Natural killer cell (primary cell): Measurements from ENCODE around the gene BCL2L15. TPM values are rescaled to one million over a fixed set of nuclear protein-coding genes. Genes with fewer than 3 reads are reported as not detected.

ENCODE experiments used
- ATAC-seq, 3 donors: fragments of 150-1000 bp in 2 of 3; fragments of 200-7000 bp in 1 of 3; cut with Tn5 transposase; 1 replicate in 1 of 3; 2 replicates in 2 of 3; pipeline ENCODE4 v1.10.0; 2021; ENCODE audit warnings: mild to moderate bottlenecking in 2 of 3, moderate library complexity in 2 of 3
- DNase-seq, 2 donors: peaks; one replicate each; pipeline versions ENCODE4 v3.0.0 to v3.0.0-alpha.2; 2013 to 2021; ENCODE audit warnings: mixed read lengths in 1 of 2
- H3K27ac ChIP-seq: one replicate; pipeline ENCODE4 v1.5.1; 2013; ENCODE audit warnings: mild to moderate bottlenecking, low read length
- H3K27me3 ChIP-seq: one replicate; pipeline ENCODE4 v1.6.1; 2013; ENCODE audit warnings: low read length; ENCODE audit not compliant: control insufficient read depth, insufficient read depth
- H3K36me3 ChIP-seq: one replicate; pipeline ENCODE4 v1.6.1; 2013; ENCODE audit warnings: low read length; ENCODE audit not compliant: control insufficient read depth, insufficient read depth
- H3K4me1 ChIP-seq: one replicate; pipeline ENCODE4 v1.6.1; 2013; ENCODE audit warnings: low read length; ENCODE audit not compliant: control insufficient read depth, insufficient read depth
- H3K4me3 ChIP-seq: one replicate; pipeline ENCODE4 v1.5.1; 2013; ENCODE audit warnings: low read length
- H3K9me3 ChIP-seq: one replicate; pipeline ENCODE4 v1.6.1; 2013; ENCODE audit warnings: low read length; ENCODE audit not compliant: control insufficient read depth, insufficient read depth
- H3K27ac Mint-ChIP-seq, 2 donors: one replicate each; pipeline ENCODE4 v1.8.0; 2022; ENCODE audit warnings: mild to moderate bottlenecking in 2 of 2, mixed read lengths in 2 of 2, moderate library complexity in 1 of 2
- H3K27me3 Mint-ChIP-seq, 2 donors: one replicate each; pipeline ENCODE4 v1.8.0; 2022; ENCODE audit warnings: low read depth in 2 of 2, mixed read lengths in 2 of 2
- H3K36me3 Mint-ChIP-seq: one replicate; pipeline ENCODE4 v1.8.0; 2022; ENCODE audit warnings: mixed read lengths
- H3K4me1 Mint-ChIP-seq, 2 donors: one replicate each; pipeline ENCODE4 v1.8.0; 2022; ENCODE audit warnings: mixed read lengths in 2 of 2
- H3K4me3 Mint-ChIP-seq: one replicate; pipeline ENCODE4 v1.8.0; 2022; ENCODE audit warnings: mild to moderate bottlenecking, moderate library complexity, mixed read lengths
- H3K9me3 Mint-ChIP-seq, 2 donors: one replicate each; pipeline ENCODE4 v1.8.0; 2022; ENCODE audit warnings: mixed read lengths in 2 of 2
- CTCF ChIP-seq: fragments of 200-600 bp; IDR thresholded peaks from one replicate; pipeline ENCODE4 v1.8.0; 2022; ENCODE audit warnings: antibody characterized with exemption
- WGBS: methylation state at CpG from one replicate; pipeline ENCODE4 v1.1.7; 2013; ENCODE audit warnings: missing lambda C conversion rate; ENCODE audit not compliant: insufficient coverage; 5-methylcytosine and 5-hydroxymethylcytosine counted together
- intact Hi-C: fragments of 100-400 bp; cut with micrococcal nuclease; formaldehyde crosslinking; loops from one replicate; pipeline ENCODE4 v1.14.2; 2022
- total RNA-seq, 4 donors: library from RNA; stranded (reverse); fragments of 120-200 nt in 1 of 4; gene quantifications; one replicate each; pipeline versions ENCODE4 v1.2.3 to v1.2.4, GENCODE V29; 2013 to 2022

The BCL2L15 gene
- total RNA-seq, 3 donors from 2014 or later (not counting 1 experiment from before 2014, with no cell fraction given), result 0.88 to 2.1 (median 1.5) TPM

- no peaks in the 10 kb centered on the region for H3K27me3 ChIP-seq
- TF ChIP-seq CTCF, result no peak
- no peaks in the 10 kb centered on the region for H3K9me3 ChIP-seq
- Mint-ChIP-seq H3K4me3 (no peak overlapping the region), H3K27me3 (no peaks in the 10 kb centered on the region), H3K27ac (no peak overlapping the region), H3K4me1 (peaks cover 0 to 5% of the 10 kb centered on the region in 2 donors), H3K36me3 (no peaks in the 10 kb centered on the region), H3K9me3 (no peaks in the 10 kb centered on the region)
- no peak for ATAC-seq
- intact Hi-C loops, result no loop called here
- 98% methylated on average over 2 of the region's 2 CpGs for WGBS
- H3K4me1 ChIP-seq, result no peaks in the 10 kb centered on the region
- no peak overlapping the region for H3K4me3 ChIP-seq
- H3K36me3 ChIP-seq, result peaks cover 2% of the 10 kb centered on the region
- DNase-seq, result no peak
- no peak overlapping the region for H3K27ac ChIP-seq
These were observed 30.2 kb upstream of the BCL2L15 start for GRCh38 chr1:113917400-113918082.

GRCh38 chr1:113916974-113917373 is 29.6 kb upstream of the BCL2L15 start:
- Histone ChIP-seq H3K9me3 (no peaks in the 10 kb centered on the region), H3K4me1 (no peaks in the 10 kb centered on the region), H3K27me3 (no peaks in the 10 kb centered on the region), H3K36me3 (peaks cover 6% of the 10 kb centered on the region), H3K27ac (no peak overlapping the region), H3K4me3 (no peak overlapping the region)
- DNase-seq (no peak), ATAC-seq (no peak)
- intact Hi-C loops, result no loop called here
- TF ChIP-seq CTCF, result no peak
- Mint-ChIP-seq H3K36me3 (no peaks in the 10 kb centered on the region), H3K4me1 (peaks cover 0 to 5% of the 10 kb centered on the region in 2 donors), H3K4me3 (no peak overlapping the region), H3K27ac (no peak overlapping the region), H3K9me3 (no peaks in the 10 kb centered on the region), H3K27me3 (no peaks in the 10 kb centered on the region)
- 95% methylated on average over 5 of the region's 5 CpGs for WGBS

- no peaks in the 10 kb centered on the region for H3K9me3 Mint-ChIP-seq
- intact Hi-C loops, result no loop called here
- no peak overlapping the region for H3K27ac ChIP-seq
- peaks cover 0 to 14% of the 10 kb centered on the region in 2 donors for H3K4me1 Mint-ChIP-seq
- no peaks in the 10 kb centered on the region for H3K9me3 ChIP-seq
- H3K4me3 Mint-ChIP-seq, result no peak overlapping the region
- no peaks in the 10 kb centered on the region for H3K4me1 ChIP-seq
- WGBS, result 55% methylated on average over 4 of the region's 5 CpGs
- no peak overlapping the region for H3K27ac Mint-ChIP-seq
- TF ChIP-seq CTCF, result no peak
- H3K4me3 ChIP-seq, result no peak overlapping the region
- H3K36me3 Mint-ChIP-seq, result peaks cover 17% of the 10 kb centered on the region
- H3K27me3 ChIP-seq, result no peaks in the 10 kb centered on the region
- ATAC-seq (no peak), DNase-seq (no peak)
- peaks cover 25% of the 10 kb centered on the region for H3K36me3 ChIP-seq
- H3K27me3 Mint-ChIP-seq, result no peaks in the 10 kb centered on the region
These were observed 26.7 kb upstream of the BCL2L15 start for GRCh38 chr1:113913887-113914664.
